ENCODE data around the gene IL22RA1. TPM values are rescaled to one million over a fixed set of nuclear protein-coding genes. Genes with fewer than 3 reads are reported as not detected.

Gene IL22RA1
- polyA plus RNA-seq, 1 donor from 2014 or later, result not detected

DNA sequence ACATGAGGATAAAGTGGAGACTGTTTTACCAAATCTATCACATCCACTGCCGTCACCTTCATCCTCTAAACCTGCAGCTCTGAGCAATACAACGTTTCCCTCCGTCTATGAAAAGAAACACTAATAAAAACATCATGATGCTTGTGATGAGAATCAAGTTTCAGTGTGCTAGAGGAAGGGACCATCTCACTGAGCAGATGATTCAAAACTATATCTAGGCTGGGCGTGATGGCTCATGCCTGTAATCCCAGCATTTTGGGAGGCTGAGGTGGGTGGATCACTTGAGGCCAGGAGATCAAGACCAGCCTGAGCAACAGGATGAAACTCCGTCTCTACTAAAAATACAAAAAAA is 16.3 kb downstream of the IL22RA1 start:
- Histone ChIP-seq H4K20me1 (ENCODE audit: insufficient read depth) (no peaks in the 10 kb centered on the region), H2AFZ (ENCODE audit: low read depth, low read length) (no peak overlapping the region), H3K9me2 (ENCODE audit: insufficient read depth, low read length) (no peaks in the 10 kb centered on the region), H3K9me3 (ENCODE audit: low read length) (no peaks in the 10 kb centered on the region), H3K27me3 (ENCODE audit: insufficient read depth, low read depth, low read length) (no peaks in the 10 kb centered on the region), H3K27ac (ENCODE audit: low read length) (no peak overlapping the region), H3K9ac (ENCODE audit: low read length) (no peak overlapping the region), H3K79me2 (replicated peaks; ENCODE audit: insufficient read depth, low read length) (no peaks in the 10 kb centered on the region), H3K4me3 (ENCODE audit: low read length) (no peak overlapping the region), H3F3A (ENCODE audit: insufficient read depth, low read length, poor library complexity, severe bottlenecking) (no peaks in the 10 kb centered on the region), H3K36me3 (ENCODE audit: insufficient read depth, low read length) (no peaks in the 10 kb centered on the region), H3K4me2 (ENCODE audit: low read length) (no peak overlapping the region)
- TF ChIP-seq RAD21 (conservative IDR thresholded peaks at IDR 0.05), result no peak
- TF ChIP-seq SMC3 (conservative IDR thresholded peaks at IDR 0.05; ENCODE audit: poor library complexity), result no peak
- TF ChIP-seq EP300 (conservative IDR thresholded peaks at IDR 0.05; ENCODE audit: poor library complexity, severe bottlenecking), result no peak
- TF ChIP-seq, protein P1, sequence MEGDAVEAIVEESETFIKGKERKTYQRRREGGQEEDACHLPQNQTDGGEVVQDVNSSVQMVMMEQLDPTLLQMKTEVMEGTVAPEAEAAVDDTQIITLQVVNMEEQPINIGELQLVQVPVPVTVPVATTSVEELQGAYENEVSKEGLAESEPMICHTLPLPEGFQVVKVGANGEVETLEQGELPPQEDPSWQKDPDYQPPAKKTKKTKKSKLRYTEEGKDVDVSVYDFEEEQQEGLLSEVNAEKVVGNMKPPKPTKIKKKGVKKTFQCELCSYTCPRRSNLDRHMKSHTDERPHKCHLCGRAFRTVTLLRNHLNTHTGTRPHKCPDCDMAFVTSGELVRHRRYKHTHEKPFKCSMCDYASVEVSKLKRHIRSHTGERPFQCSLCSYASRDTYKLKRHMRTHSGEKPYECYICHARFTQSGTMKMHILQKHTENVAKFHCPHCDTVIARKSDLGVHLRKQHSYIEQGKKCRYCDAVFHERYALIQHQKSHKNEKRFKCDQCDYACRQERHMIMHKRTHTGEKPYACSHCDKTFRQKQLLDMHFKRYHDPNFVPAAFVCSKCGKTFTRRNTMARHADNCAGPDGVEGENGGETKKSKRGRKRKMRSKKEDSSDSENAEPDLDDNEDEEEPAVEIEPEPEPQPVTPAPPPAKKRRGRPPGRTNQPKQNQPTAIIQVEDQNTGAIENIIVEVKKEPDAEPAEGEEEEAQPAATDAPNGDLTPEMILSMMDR (IDR thresholded peaks at IDR 0.05; ENCODE audit: poor library complexity, severe bottlenecking), result no peak
- no peak for TF ChIP-seq EZH2 (IDR thresholded peaks at IDR 0.05; ENCODE audit: borderline replicate concordance, insufficient read depth, low read length, poor library complexity, severe bottlenecking)

DNA sequence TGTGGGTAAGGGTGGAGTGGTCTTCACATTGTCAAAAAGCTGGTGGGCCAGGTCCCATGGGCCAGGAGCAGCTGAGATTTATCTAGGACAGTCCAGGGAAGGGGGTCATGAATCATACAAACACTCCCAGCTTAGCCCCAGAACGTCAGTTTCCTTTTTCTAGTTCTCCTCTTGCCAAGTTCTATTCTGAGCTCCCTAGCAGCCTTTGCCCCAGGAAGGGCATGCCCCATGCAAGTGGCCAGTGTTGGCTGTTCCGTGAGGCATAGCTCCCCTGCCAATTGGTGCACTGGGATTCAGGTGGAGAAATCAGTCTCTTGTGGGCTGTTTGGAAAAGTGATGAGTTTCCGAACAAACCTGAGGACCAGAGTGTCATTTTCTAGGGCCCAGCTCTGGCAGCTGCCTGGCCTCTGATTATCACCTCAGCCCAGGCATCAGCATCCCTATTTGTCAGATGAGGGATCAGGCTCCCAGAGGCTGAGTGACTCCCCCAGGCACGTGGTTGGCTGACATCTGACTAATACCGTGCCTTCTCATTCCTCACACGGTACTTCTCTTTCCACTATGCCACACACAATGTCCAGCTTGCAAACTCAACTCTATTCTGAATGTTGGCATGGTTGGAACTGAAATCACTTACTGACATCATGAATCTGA is 16.8 kb downstream of the IL22RA1 start:
- H3K4me2 ChIP-seq (ENCODE audit: low read length), result no peak overlapping the region
- H3K9me3 ChIP-seq (ENCODE audit: low read length), result no peaks in the 10 kb centered on the region
- no peak overlapping the region for H3K27ac ChIP-seq (ENCODE audit: low read length)

More for the DNA sequence above, 16.8 kb downstream of the IL22RA1 start:
- no peaks in the 10 kb centered on the region for H3K27me3 ChIP-seq (ENCODE audit: insufficient read depth, low read depth, low read length)
- H3K79me2 ChIP-seq (replicated peaks; ENCODE audit: insufficient read depth, low read length), result no peaks in the 10 kb centered on the region
- H4K20me1 ChIP-seq (ENCODE audit: insufficient read depth), result no peaks in the 10 kb centered on the region
- H3K9ac ChIP-seq (ENCODE audit: low read length), result no peak overlapping the region
- no peaks in the 10 kb centered on the region for H3K9me2 ChIP-seq (ENCODE audit: insufficient read depth, low read length)
- H3F3A ChIP-seq (ENCODE audit: insufficient read depth, low read length, poor library complexity, severe bottlenecking), result no peaks in the 10 kb centered on the region
- H3K36me3 ChIP-seq (ENCODE audit: insufficient read depth, low read length), result no peaks in the 10 kb centered on the region
- no peak overlapping the region for H2AFZ ChIP-seq (ENCODE audit: low read depth, low read length)
- H3K4me3 ChIP-seq (ENCODE audit: low read length), result no peak overlapping the region
- TF ChIP-seq POLR2AphosphoS5 (IDR thresholded peaks at IDR 0.05) (no peak), EP300 (conservative IDR thresholded peaks at IDR 0.05; ENCODE audit: poor library complexity, severe bottlenecking) (no peak), TAF1 (IDR thresholded peaks at IDR 0.05; ENCODE audit: low read depth) (no peak), SMC3 (conservative IDR thresholded peaks at IDR 0.05; ENCODE audit: poor library complexity) (no peak), MXI1 (conservative IDR thresholded peaks at IDR 0.05; ENCODE audit: poor library complexity, severe bottlenecking) (no peak), RAD21 (conservative IDR thresholded peaks at IDR 0.05) (no peak), EZH2 (IDR thresholded peaks at IDR 0.05; ENCODE audit: borderline replicate concordance, insufficient read depth, low read length, poor library complexity, severe bottlenecking) (no peak)
- TF ChIP-seq, protein P1 (IDR thresholded peaks at IDR 0.05; ENCODE audit: poor library complexity, severe bottlenecking), result no peak
- TF ChIP-seq, protein P2, sequence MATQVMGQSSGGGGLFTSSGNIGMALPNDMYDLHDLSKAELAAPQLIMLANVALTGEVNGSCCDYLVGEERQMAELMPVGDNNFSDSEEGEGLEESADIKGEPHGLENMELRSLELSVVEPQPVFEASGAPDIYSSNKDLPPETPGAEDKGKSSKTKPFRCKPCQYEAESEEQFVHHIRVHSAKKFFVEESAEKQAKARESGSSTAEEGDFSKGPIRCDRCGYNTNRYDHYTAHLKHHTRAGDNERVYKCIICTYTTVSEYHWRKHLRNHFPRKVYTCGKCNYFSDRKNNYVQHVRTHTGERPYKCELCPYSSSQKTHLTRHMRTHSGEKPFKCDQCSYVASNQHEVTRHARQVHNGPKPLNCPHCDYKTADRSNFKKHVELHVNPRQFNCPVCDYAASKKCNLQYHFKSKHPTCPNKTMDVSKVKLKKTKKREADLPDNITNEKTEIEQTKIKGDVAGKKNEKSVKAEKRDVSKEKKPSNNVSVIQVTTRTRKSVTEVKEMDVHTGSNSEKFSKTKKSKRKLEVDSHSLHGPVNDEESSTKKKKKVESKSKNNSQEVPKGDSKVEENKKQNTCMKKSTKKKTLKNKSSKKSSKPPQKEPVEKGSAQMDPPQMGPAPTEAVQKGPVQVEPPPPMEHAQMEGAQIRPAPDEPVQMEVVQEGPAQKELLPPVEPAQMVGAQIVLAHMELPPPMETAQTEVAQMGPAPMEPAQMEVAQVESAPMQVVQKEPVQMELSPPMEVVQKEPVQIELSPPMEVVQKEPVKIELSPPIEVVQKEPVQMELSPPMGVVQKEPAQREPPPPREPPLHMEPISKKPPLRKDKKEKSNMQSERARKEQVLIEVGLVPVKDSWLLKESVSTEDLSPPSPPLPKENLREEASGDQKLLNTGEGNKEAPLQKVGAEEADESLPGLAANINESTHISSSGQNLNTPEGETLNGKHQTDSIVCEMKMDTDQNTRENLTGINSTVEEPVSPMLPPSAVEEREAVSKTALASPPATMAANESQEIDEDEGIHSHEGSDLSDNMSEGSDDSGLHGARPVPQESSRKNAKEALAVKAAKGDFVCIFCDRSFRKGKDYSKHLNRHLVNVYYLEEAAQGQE (IDR thresholded peaks at IDR 0.05; ENCODE audit: borderline replicate concordance), result no peak
